Retinal pigment epithelial cell (primary cell): ENCODE data around the gene TOMM34.

ENCODE experiments used
- DNase-seq: peaks from one replicate; pipeline ENCODE4 v3.0.0-alpha.2; 2010; ENCODE audit warnings: low read depth
- H3K4me3 ChIP-seq: 2 replicates; pipeline ENCODE4 v1.5.1; 2011; ENCODE audit warnings: mild to moderate bottlenecking, low read length, control low read depth, moderate library complexity
- TF ChIP-seq, protein P1 (sequence below): conservative IDR thresholded peaks from 2 replicates; pipeline ENCODE4 v1.5.1; 2011; ENCODE audit warnings: low read depth, low read length, control low read depth, inconsistent platforms

TOMM34 gene

GRCh38 chr20:44896583-44896982 lies 63.6 kb downstream of the TOMM34 start:
- TF ChIP-seq, protein P1, sequence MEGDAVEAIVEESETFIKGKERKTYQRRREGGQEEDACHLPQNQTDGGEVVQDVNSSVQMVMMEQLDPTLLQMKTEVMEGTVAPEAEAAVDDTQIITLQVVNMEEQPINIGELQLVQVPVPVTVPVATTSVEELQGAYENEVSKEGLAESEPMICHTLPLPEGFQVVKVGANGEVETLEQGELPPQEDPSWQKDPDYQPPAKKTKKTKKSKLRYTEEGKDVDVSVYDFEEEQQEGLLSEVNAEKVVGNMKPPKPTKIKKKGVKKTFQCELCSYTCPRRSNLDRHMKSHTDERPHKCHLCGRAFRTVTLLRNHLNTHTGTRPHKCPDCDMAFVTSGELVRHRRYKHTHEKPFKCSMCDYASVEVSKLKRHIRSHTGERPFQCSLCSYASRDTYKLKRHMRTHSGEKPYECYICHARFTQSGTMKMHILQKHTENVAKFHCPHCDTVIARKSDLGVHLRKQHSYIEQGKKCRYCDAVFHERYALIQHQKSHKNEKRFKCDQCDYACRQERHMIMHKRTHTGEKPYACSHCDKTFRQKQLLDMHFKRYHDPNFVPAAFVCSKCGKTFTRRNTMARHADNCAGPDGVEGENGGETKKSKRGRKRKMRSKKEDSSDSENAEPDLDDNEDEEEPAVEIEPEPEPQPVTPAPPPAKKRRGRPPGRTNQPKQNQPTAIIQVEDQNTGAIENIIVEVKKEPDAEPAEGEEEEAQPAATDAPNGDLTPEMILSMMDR = no peak
- no peak for DNase-seq
- H3K4me3 ChIP-seq = no peak overlapping the region

DNA sequence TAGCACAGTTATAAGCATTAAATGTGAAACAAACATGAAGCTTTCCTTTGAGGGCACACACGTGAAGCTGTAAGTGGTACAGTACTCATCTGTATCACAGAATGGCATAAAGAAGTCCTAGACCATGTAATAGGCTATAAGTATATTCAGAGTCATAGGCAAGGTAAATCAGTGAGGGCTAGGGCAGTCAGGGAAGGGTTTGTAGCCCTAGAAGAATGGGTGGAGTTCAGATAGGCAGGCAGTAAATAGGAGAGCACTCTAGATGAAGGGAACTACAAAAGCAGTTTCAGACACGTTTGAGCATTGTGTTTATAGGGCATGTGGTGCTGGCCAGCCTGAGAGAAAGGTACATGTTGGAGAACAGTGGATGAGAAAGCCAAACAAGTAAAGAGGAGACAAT lies 65.2 kb downstream of the TOMM34 start:
- TF ChIP-seq, protein P1 = no peak
- no peak overlapping the region for H3K4me3 ChIP-seq
- DNase-seq = no peak
